K562 (cell line): ENCODE results near the gene INSL6. TPM values are rescaled to one million over a fixed set of nuclear protein-coding genes. Genes with fewer than 3 reads are reported as not detected.

Source experiments
- ATAC-seq: fragments of 200-7000 bp; cut with Tn5 transposase; 3 replicates; pipeline ENCODE4 v1.9.1; 2020; ENCODE audit warnings: moderate library complexity
- BruUV-seq: library from RNA; stranded (reverse); fragments of 400-500 nt; replicated peaks from 2 replicates; lab custom pipeline; 2021; lab: Mats Ljungman, UMichigan
- CTCF ChIA-PET: fragments of 300-600 bp; formaldehyde crosslinking; extraction: SDS; loops from one replicate; lab custom pipeline; 2021; ENCODE audit warnings: low intra/inter-chr PET ratio; lab: Yijun Ruan, JAX
- POLR2A ChIA-PET: fragments of 300-600, 350-650 bp; sonication (Branson Sonifier 250); formaldehyde crosslinking; extraction: SDS; loops from one replicate; lab custom pipeline; 2021; ENCODE audit warnings: antibody characterized with exemption, inconsistent platforms; lab: Yijun Ruan, JAX
- DNase-seq, 4 experiments: peaks; one replicate each; pipeline versions ENCODE4 v3.0.0 to v3.0.0-alpha.2; 2011 to 2018; ENCODE audit warnings: low spot score in 3 of 4, mixed read lengths in 3 of 4; ENCODE audit errors: extremely low read depth in 1 of 4
- FAIRE-seq: peaks from 2 replicates; lab custom pipeline; 2011; peaks lifted over from hg19 to GRCh38; lab: Jason Lieb, UNC
- H2AFZ ChIP-seq: 2 replicates; pipeline ENCODE4 v1.6.0; 2011; ENCODE audit warnings: low read depth, low read length, control low read depth, inconsistent platforms
- H3K27ac ChIP-seq: fragments of 200-600 bp; 3 replicates; pipeline ENCODE4 v1.8.0; 2011; ENCODE audit warnings: low read depth, mild to moderate bottlenecking, control low read depth, inconsistent platforms, low read length, moderate library complexity, mixed read lengths; ENCODE audit errors: extremely low read depth
- H3K27me3 ChIP-seq, 2 experiments: fragments of 300-600 bp in 1 of 2; 2 replicates in 1 of 2; 3 replicates in 1 of 2; pipeline versions ENCODE4 v1.6.0 to v1.8.0; 2011; ENCODE audit warnings: inconsistent platforms in 2 of 2, low read length in 2 of 2, mild to moderate bottlenecking in 1 of 2, mixed read lengths in 1 of 2, moderate library complexity in 1 of 2; ENCODE audit not compliant: control insufficient read depth in 2 of 2, insufficient read depth in 2 of 2
- H3K36me3 ChIP-seq: fragments of 300-600 bp; 3 replicates; pipeline ENCODE4 v1.8.0; 2011; ENCODE audit warnings: mild to moderate bottlenecking, low read length, inconsistent platforms; ENCODE audit not compliant: control insufficient read depth, insufficient read depth
- H3K4me1 ChIP-seq, 2 experiments: fragments of 200-600 bp in 1 of 2; replicated peaks in 1 of 2; 2 replicates in 1 of 2; 3 replicates in 1 of 2; pipeline versions ENCODE4 v1.5.1 to v1.8.0; 2011; ENCODE audit warnings: inconsistent platforms in 2 of 2, low read length in 2 of 2, mild to moderate bottlenecking in 1 of 2, mixed read lengths in 1 of 2, moderate library complexity in 1 of 2; ENCODE audit not compliant: control insufficient read depth in 2 of 2, insufficient read depth in 2 of 2
- H3K4me2 ChIP-seq: 2 replicates; pipeline ENCODE4 v1.6.1; 2011; ENCODE audit warnings: low read length, control low read depth, inconsistent platforms, mixed read lengths; ENCODE audit not compliant: insufficient read depth
- H3K4me3 ChIP-seq: fragments of 200-600 bp; sonication (generic), shearing (Covaris generic); 2 replicates; pipeline ENCODE4 v1.5.1; 2016; ENCODE audit warnings: control low read depth, inconsistent platforms
- H3K79me2 ChIP-seq: fragments of 200-600 bp; 3 replicates; pipeline ENCODE4 v1.8.0; 2011; ENCODE audit warnings: low read length, inconsistent platforms; ENCODE audit not compliant: control insufficient read depth, insufficient read depth
- H3K9ac ChIP-seq, 2 experiments: 2 replicates each; pipeline versions ENCODE4 v1.6.0 to v1.6.1; 2011; ENCODE audit warnings: low read depth in 2 of 2, low read length in 2 of 2, control low read depth in 1 of 2, inconsistent platforms in 1 of 2, mild to moderate bottlenecking in 1 of 2, mixed read lengths in 1 of 2; ENCODE audit not compliant: insufficient read depth in 1 of 2
- H3K9me1 ChIP-seq: one replicate; pipeline ENCODE4 v1.6.0; 2011; ENCODE audit warnings: inconsistent platforms, mild to moderate bottlenecking, low read length, moderate library complexity; ENCODE audit not compliant: control insufficient read depth, insufficient read depth
- H3K9me3 ChIP-seq: replicated peaks from 2 replicates; pipeline ENCODE4 v1.5.1; 2011; ENCODE audit warnings: low read depth, low read length, inconsistent platforms; ENCODE audit not compliant: control insufficient read depth, insufficient read depth
- H4K20me1 ChIP-seq: replicated peaks from 2 replicates; pipeline ENCODE4 v1.6.1; 2011; ENCODE audit warnings: low read length, inconsistent platforms, mixed read lengths; ENCODE audit not compliant: control insufficient read depth, insufficient read depth
- DACH1 ChIP-seq: fragments of 450-650 bp; IDR thresholded peaks from 2 replicates; pipeline ENCODE4 v1.6.1; 2018; ENCODE audit not compliant: partially characterized antibody
- EP400 ChIP-seq: fragments of 450-650 bp; IDR thresholded peaks from 2 replicates; pipeline ENCODE4 v1.6.1; 2017; ENCODE audit warnings: antibody characterized with exemption, mild to moderate bottlenecking, moderate library complexity
- ZSCAN32 ChIP-seq: fragments of 450-650 bp; formaldehyde crosslinking; IDR thresholded peaks from 2 replicates; pipeline ENCODE4 v1.4.0; 2020; ENCODE audit warnings: mild to moderate bottlenecking, moderate library complexity
- WGBS: fragments of 100-300 bp; shearing (Covaris generic); methylation state at CpG from one replicate; pipeline ENCODE4 v1.1.6; 2016; ENCODE audit warnings: low coverage, mixed read lengths; ENCODE audit not compliant: insufficient coverage; ENCODE audit errors: missing lambda C conversion rate; 5-methylcytosine and 5-hydroxymethylcytosine counted together
- in situ Hi-C: fragments of 300-500 bp; cut with MboI; formaldehyde crosslinking; loops from 4 replicates; pipeline ENCODE4 v1.15.0; 2018; ENCODE audit warnings: inconsistent platforms, mixed read lengths
- intact Hi-C: fragments of 100-400 bp; cut with micrococcal nuclease; formaldehyde crosslinking; loops from 2 replicates; pipeline ENCODE4 v1.14.2; 2022
- polyA plus RNA-seq, 8 experiments: library from polyadenylated mRNA; depleted of rRNA in 4 of 8; stranded (reverse) in 5 of 8; unstranded in 3 of 8; fragments of >200 nt; fragmentation: Nextera tagmentation in 2 of 8; fragmentation: Illumina TruSeq in 1 of 8; extraction: Ambion mirVana in 2 of 8; extraction: Trizol in 1 of 8; gene quantifications; 2 replicates each; pipeline versions ENCODE4 v1.2.1 to v1.2.3, GENCODE V29; 2011 to 2014; ENCODE audit warnings: inconsistent platforms in 1 of 8, missing spikeins in 1 of 8
- total RNA-seq, 7 experiments: library from RNA; depleted of rRNA in 6 of 7; stranded (reverse); fragments of >200 nt in 6 of 7; fragmentation: Illumina TruSeq in 2 of 7; extraction: Trizol in 2 of 7; gene quantifications; 2 replicates each; pipeline versions ENCODE4 v1.2.1 to v1.2.3, GENCODE V29; 2011 to 2021; ENCODE audit warnings: low replicate concordance in 1 of 7
- TF ChIP-seq, protein P1 (sequence below): IDR thresholded peaks from 3 replicates; pipeline ENCODE4 v1.6.1; 2011; ENCODE audit warnings: borderline replicate concordance, mild to moderate bottlenecking, moderate library complexity; ENCODE audit not compliant: insufficient read length; ENCODE audit errors: extremely low read depth

INSL6 gene
- total and polyA plus RNA-seq, 9 of the 15 experiments (the other 6 are each of a cell fraction or from before 2014, with no cell fraction given), result 0.04 to 0.06 TPM; not detected in 7

DNA sequence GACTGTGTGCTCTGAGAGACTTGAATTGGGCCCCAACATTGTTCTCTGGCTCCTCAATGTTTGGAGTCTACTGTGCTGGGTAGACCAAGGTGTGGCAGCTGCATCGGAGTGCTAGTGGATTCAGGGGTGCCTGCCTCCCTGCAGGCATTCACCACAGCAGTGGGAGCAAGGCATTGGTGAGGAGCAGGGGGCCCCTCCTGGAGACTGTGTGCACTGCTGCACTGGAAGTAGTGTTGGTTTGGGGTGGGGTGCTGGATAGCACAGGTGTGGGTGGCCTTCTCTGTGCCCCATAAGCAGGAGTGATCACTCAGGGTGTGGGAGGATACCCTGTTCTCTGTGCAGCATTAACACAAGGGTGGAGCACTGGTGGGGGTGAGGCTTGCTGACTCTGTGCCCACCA, 39.2 kb downstream of the INSL6 start (continued):
- TF ChIP-seq, protein P1, sequence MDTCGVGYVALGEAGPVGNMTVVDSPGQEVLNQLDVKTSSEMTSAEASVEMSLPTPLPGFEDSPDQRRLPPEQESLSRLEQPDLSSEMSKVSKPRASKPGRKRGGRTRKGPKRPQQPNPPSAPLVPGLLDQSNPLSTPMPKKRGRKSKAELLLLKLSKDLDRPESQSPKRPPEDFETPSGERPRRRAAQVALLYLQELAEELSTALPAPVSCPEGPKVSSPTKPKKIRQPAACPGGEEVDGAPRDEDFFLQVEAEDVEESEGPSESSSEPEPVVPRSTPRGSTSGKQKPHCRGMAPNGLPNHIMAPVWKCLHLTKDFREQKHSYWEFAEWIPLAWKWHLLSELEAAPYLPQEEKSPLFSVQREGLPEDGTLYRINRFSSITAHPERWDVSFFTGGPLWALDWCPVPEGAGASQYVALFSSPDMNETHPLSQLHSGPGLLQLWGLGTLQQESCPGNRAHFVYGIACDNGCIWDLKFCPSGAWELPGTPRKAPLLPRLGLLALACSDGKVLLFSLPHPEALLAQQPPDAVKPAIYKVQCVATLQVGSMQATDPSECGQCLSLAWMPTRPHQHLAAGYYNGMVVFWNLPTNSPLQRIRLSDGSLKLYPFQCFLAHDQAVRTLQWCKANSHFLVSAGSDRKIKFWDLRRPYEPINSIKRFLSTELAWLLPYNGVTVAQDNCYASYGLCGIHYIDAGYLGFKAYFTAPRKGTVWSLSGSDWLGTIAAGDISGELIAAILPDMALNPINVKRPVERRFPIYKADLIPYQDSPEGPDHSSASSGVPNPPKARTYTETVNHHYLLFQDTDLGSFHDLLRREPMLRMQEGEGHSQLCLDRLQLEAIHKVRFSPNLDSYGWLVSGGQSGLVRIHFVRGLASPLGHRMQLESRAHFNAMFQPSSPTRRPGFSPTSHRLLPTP, result no peak
- TF ChIP-seq DACH1 (no peak), EP400 (no peak)

- intact Hi-C loops (no loop called here), in situ Hi-C loops (no loop called here)
- Histone ChIP-seq H3K9me1 (no peaks in the 10 kb centered on the region), H2AFZ (no peak overlapping the region), H3K9me3 (no peaks in the 10 kb centered on the region; the same call in 1 of the 2 replicates), H3K9ac (no peak overlapping the region), H4K20me1 (no peaks in the 10 kb centered on the region), H3K79me2 (no peaks in the 10 kb centered on the region), H3K27me3 (no peaks in the 10 kb centered on the region), H3K4me3 (no peak overlapping the region), H3K4me1 (no peaks in the 10 kb centered on the region), H3K27ac (no peak overlapping the region), H3K4me2 (no peak overlapping the region), H3K36me3 (no peaks in the 10 kb centered on the region)
- DNase-seq (no peak), FAIRE-seq (no peak), ATAC-seq (no peak)
- WGBS, result 53% methylated on average over 7 of the region's 7 CpGs
- no TSS peak for BruUV-seq
- POLR2A ChIA-PET, result no interaction called here
- CTCF ChIA-PET, result no interaction called here
- TF ChIP-seq ZSCAN32 (CRISPR knock-in tag), result no peak
- TF ChIP-seq, all 486 proteins: peak for 0
These were observed 41.2 kb downstream of the INSL6 start for GRCh38 chr9:5144217-5144616.
